ENCODE measurements around the gene MTFP1.

DNA sequence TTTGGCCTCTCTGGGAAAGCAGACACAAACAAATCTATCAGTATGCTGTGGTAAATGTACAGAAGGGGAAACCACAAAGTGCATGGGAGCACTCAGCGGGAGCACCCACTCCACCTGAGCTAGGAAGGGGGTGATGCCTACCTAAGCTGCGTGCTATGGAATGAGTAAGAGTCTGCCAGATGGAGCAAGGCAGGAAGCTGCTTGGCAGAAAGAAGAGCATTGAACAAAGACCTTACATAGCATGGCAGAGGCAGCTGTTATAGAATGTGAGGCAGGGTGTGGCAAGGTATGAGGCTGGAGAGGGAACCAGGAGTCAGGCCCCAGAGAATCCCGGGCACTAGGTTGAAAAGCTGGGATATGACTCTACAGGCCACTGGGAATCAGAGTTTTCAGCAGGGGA is 13.8 kb upstream of the MTFP1 start:
- TF ChIP-seq, protein P1, sequence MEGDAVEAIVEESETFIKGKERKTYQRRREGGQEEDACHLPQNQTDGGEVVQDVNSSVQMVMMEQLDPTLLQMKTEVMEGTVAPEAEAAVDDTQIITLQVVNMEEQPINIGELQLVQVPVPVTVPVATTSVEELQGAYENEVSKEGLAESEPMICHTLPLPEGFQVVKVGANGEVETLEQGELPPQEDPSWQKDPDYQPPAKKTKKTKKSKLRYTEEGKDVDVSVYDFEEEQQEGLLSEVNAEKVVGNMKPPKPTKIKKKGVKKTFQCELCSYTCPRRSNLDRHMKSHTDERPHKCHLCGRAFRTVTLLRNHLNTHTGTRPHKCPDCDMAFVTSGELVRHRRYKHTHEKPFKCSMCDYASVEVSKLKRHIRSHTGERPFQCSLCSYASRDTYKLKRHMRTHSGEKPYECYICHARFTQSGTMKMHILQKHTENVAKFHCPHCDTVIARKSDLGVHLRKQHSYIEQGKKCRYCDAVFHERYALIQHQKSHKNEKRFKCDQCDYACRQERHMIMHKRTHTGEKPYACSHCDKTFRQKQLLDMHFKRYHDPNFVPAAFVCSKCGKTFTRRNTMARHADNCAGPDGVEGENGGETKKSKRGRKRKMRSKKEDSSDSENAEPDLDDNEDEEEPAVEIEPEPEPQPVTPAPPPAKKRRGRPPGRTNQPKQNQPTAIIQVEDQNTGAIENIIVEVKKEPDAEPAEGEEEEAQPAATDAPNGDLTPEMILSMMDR (conservative IDR thresholded peaks at IDR 0.05; ENCODE audit: low read depth in 2 of 2): no peak
- TF ChIP-seq, protein P2, sequence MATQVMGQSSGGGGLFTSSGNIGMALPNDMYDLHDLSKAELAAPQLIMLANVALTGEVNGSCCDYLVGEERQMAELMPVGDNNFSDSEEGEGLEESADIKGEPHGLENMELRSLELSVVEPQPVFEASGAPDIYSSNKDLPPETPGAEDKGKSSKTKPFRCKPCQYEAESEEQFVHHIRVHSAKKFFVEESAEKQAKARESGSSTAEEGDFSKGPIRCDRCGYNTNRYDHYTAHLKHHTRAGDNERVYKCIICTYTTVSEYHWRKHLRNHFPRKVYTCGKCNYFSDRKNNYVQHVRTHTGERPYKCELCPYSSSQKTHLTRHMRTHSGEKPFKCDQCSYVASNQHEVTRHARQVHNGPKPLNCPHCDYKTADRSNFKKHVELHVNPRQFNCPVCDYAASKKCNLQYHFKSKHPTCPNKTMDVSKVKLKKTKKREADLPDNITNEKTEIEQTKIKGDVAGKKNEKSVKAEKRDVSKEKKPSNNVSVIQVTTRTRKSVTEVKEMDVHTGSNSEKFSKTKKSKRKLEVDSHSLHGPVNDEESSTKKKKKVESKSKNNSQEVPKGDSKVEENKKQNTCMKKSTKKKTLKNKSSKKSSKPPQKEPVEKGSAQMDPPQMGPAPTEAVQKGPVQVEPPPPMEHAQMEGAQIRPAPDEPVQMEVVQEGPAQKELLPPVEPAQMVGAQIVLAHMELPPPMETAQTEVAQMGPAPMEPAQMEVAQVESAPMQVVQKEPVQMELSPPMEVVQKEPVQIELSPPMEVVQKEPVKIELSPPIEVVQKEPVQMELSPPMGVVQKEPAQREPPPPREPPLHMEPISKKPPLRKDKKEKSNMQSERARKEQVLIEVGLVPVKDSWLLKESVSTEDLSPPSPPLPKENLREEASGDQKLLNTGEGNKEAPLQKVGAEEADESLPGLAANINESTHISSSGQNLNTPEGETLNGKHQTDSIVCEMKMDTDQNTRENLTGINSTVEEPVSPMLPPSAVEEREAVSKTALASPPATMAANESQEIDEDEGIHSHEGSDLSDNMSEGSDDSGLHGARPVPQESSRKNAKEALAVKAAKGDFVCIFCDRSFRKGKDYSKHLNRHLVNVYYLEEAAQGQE (IDR thresholded peaks at IDR 0.05; ENCODE audit: unreplicated experiment): no peak
- TF ChIP-seq CREB1 (CRISPR knock-in tag; IDR thresholded peaks at IDR 0.05; ENCODE audit: low read depth): no peak
- no peak for TF ChIP-seq EZH2 (IDR thresholded peaks at IDR 0.05; ENCODE audit: low read depth, unreplicated experiment)
- TF ChIP-seq EZH2phosphoT487 (IDR thresholded peaks at IDR 0.05; ENCODE audit: unreplicated experiment): no peak
- TF ChIP-seq JUNB (IDR thresholded peaks at IDR 0.05; ENCODE audit: unreplicated experiment): no peak
- TF ChIP-seq ZNF114 (CRISPR knock-in tag; IDR thresholded peaks at IDR 0.05): no peak
- TF ChIP-seq, protein P3, sequence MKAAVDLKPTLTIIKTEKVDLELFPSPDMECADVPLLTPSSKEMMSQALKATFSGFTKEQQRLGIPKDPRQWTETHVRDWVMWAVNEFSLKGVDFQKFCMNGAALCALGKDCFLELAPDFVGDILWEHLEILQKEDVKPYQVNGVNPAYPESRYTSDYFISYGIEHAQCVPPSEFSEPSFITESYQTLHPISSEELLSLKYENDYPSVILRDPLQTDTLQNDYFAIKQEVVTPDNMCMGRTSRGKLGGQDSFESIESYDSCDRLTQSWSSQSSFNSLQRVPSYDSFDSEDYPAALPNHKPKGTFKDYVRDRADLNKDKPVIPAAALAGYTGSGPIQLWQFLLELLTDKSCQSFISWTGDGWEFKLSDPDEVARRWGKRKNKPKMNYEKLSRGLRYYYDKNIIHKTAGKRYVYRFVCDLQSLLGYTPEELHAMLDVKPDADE (IDR thresholded peaks at IDR 0.05): no peak
- no peak for TF ChIP-seq POLR2AphosphoS5 (IDR thresholded peaks at IDR 0.05; ENCODE audit: low read depth)
- TF ChIP-seq NANOG (IDR thresholded peaks at IDR 0.05; ENCODE audit: borderline replicate concordance): no peak
- TF ChIP-seq, protein P4, sequence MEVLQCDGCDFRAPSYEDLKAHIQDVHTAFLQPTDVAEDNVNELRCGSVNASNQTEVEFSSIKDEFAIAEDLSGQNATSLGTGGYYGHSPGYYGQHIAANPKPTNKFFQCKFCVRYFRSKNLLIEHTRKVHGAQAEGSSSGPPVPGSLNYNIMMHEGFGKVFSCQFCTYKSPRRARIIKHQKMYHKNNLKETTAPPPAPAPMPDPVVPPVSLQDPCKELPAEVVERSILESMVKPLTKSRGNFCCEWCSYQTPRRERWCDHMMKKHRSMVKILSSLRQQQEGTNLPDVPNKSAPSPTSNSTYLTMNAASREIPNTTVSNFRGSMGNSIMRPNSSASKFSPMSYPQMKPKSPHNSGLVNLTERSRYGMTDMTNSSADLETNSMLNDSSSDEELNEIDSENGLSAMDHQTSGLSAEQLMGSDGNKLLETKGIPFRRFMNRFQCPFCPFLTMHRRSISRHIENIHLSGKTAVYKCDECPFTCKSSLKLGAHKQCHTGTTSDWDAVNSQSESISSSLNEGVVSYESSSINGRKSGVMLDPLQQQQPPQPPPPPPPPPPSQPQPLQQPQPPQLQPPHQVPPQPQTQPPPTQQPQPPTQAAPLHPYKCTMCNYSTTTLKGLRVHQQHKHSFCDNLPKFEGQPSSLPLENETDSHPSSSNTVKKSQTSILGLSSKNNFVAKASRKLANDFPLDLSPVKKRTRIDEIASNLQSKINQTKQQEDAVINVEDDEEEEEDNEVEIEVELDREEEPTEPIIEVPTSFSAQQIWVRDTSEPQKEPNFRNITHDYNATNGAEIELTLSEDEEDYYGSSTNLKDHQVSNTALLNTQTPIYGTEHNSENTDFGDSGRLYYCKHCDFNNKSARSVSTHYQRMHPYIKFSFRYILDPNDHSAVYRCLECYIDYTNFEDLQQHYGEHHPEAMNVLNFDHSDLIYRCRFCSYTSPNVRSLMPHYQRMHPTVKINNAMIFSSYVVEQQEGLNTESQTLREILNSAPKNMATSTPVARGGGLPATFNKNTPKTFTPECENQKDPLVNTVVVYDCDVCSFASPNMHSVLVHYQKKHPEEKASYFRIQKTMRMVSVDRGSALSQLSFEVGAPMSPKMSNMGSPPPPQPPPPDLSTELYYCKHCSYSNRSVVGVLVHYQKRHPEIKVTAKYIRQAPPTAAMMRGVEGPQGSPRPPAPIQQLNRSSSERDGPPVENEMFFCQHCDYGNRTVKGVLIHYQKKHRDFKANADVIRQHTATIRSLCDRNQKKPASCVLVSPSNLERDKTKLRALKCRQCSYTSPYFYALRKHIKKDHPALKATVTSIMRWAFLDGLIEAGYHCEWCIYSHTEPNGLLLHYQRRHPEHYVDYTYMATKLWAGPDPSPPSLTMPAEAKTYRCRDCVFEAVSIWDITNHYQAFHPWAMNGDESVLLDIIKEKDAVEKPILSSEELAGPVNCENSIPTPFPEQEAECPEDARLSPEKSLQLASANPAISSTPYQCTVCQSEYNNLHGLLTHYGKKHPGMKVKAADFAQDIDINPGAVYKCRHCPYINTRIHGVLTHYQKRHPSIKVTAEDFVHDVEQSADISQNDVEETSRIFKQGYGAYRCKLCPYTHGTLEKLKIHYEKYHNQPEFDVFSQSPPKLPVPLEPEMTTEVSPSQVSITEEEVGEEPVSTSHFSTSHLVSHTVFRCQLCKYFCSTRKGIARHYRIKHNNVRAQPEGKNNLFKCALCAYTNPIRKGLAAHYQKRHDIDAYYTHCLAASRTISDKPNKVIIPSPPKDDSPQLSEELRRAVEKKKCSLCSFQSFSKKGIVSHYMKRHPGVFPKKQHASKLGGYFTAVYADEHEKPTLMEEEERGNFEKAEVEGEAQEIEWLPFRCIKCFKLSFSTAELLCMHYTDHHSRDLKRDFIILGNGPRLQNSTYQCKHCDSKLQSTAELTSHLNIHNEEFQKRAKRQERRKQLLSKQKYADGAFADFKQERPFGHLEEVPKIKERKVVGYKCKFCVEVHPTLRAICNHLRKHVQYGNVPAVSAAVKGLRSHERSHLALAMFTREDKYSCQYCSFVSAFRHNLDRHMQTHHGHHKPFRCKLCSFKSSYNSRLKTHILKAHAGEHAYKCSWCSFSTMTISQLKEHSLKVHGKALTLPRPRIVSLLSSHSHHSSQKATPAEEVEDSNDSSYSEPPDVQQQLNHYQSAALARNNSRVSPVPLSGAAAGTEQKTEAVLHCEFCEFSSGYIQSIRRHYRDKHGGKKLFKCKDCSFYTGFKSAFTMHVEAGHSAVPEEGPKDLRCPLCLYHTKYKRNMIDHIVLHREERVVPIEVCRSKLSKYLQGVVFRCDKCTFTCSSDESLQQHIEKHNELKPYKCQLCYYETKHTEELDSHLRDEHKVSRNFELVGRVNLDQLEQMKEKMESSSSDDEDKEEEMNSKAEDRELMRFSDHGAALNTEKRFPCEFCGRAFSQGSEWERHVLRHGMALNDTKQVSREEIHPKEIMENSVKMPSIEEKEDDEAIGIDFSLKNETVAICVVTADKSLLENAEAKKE (CRISPR knock-in tag; IDR thresholded peaks at IDR 0.05): no peak

All from GM23338 (cell line).